ENCODE measurements around the gene PLXDC2. TPM values are rescaled to one million over a fixed set of nuclear protein-coding genes. Genes with fewer than 3 reads are reported as not detected.

Gene PLXDC2
- total RNA-seq, 1 donor from 2014 or later: 51.3 TPM

DNA sequence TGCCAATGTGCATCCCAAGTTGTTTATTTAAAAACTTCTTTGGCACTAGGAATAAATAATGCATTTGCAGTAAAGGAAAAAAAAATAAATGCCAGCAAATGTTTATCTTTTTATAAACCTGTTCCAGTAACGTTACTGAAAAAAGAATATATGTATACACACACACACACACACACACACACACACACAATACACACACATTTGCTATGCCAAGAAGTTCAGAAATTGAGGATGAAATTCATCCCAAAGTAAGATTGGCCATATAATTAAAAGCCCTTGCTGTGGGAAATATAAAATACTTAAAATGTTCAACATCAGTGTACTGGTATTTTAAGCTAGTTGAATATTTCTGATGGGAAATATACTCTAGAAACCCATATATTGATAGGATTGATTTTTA lies 2.6 kb downstream of the PLXDC2 start:
- no peaks in the 10 kb centered on the region for H3K9me3 ChIP-seq
- peaks cover 20% of the 10 kb centered on the region for H3K4me1 ChIP-seq
- H3K4me3 ChIP-seq: peak overlapping the region; percentile 78 to 82
- no peak for DNase-seq (ENCODE audit: extremely low spot score in 2 of 2)
- H3K36me3 ChIP-seq: no peaks in the 10 kb centered on the region
- no peaks in the 10 kb centered on the region for H3K27me3 ChIP-seq
- no peak for TF ChIP-seq POLR2A (IDR thresholded peaks at IDR 0.05)
- TF ChIP-seq, protein P1, sequence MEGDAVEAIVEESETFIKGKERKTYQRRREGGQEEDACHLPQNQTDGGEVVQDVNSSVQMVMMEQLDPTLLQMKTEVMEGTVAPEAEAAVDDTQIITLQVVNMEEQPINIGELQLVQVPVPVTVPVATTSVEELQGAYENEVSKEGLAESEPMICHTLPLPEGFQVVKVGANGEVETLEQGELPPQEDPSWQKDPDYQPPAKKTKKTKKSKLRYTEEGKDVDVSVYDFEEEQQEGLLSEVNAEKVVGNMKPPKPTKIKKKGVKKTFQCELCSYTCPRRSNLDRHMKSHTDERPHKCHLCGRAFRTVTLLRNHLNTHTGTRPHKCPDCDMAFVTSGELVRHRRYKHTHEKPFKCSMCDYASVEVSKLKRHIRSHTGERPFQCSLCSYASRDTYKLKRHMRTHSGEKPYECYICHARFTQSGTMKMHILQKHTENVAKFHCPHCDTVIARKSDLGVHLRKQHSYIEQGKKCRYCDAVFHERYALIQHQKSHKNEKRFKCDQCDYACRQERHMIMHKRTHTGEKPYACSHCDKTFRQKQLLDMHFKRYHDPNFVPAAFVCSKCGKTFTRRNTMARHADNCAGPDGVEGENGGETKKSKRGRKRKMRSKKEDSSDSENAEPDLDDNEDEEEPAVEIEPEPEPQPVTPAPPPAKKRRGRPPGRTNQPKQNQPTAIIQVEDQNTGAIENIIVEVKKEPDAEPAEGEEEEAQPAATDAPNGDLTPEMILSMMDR (IDR thresholded peaks at IDR 0.05): no peak
- no peak for TF ChIP-seq POLR2AphosphoS5 (IDR thresholded peaks at IDR 0.05; ENCODE audit: insufficient read depth in 1 of 2, low read depth in 1 of 2)
- intact Hi-C loops (cut with DNase I): no loop called here
- peak overlapping the region; percentile 93 for H3K27ac ChIP-seq

DNA sequence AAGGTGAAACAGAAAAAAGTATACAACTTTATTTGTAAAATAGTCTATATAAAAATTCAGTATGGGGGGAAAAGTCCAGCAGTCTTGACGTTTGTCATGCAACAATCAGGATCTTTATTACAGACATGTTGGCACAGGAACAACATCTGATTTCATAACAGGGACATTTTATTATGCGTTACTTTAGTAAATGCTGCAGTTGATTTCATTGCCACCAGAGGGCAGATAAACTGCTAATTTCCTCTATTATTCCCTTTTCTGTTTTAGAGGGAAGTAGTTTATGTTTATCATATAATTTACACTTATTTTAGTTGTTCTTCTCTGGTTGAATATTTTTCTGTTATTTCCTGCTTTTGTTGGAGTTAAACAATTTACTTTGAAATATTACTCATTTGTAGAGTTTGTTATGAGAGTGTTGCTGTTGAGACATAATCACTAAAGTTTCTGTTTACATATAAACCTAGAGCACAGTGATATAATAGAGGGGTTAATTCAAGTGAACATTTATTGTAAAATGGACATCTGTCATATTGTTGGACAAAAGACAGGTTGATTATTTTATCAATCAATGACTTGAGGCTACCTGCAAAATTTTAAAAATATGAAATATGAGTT lies 3.3 kb downstream of the PLXDC2 start:
- peaks cover 27% of the 10 kb centered on the region for H3K4me1 ChIP-seq
- H3K4me3 ChIP-seq: peak overlapping the region; percentile 78 to 82
- TF ChIP-seq, protein P1 (IDR thresholded peaks at IDR 0.05): peak in 2 of 3 experiments; percentile 57 to 72
- TF ChIP-seq POLR2A (IDR thresholded peaks at IDR 0.05) (no peak), POLR2AphosphoS5 (IDR thresholded peaks at IDR 0.05; ENCODE audit: insufficient read depth in 1 of 2, low read depth in 1 of 2) (peak in 1 of 2 donors; percentile 90)
- no peaks in the 10 kb centered on the region for H3K36me3 ChIP-seq
- H3K27ac ChIP-seq: no peak overlapping the region
- intact Hi-C loops (cut with DNase I): no loop called here
- DNase-seq (ENCODE audit: extremely low spot score in 2 of 2): no peak
- no peaks in the 10 kb centered on the region for H3K9me3 ChIP-seq
- H3K27me3 ChIP-seq: no peaks in the 10 kb centered on the region

DNA sequence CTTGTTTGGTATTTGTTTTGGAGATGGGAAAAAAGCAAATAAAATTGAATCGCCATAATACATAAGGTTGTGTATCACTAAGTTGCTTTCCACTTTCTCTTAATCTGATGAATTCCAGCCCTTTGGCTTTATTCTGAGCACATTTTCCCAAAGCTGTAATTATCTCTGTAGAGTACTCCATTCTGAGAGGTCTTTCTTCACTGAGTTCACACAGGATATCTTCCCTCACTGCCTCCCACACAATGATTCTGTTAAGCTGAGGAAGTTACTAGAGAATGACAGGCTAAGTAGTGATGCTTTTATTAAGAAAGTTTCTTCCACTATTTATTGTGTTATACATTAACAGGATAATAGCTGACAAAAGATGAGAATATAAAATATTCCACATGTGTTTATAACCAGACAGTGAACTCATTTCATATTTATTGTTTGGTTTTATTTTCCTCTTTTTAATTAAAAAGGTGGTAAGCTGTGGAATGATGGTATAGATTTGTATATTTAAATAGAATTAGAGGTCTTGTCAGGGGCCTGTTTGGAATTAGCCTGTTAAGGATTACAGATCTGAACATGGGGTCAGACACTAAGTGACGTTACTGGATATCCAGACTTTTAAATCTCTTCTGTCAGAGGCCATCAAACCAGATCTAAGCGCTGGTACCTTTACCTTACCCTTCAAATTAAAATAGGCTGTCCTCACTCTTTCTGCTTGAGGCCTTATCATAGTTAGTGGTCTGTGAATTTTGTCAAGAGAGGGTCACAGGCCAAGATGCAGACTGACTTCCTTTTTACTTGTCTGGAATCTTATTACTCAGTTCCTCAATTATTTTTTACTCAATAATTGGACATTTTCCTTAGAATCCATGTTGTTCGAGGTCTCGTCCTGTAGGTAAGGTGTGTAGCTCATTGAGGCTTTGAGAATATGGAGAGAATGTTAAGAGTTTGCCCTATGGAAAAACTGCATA lies 8.4 kb downstream of the PLXDC2 start:
- Histone ChIP-seq H3K27me3 (no peaks in the 10 kb centered on the region), H3K4me1 (peaks cover 68% of the 10 kb centered on the region), H3K9me3 (no peaks in the 10 kb centered on the region), H3K36me3 (no peaks in the 10 kb centered on the region), H3K4me3 (no peak overlapping the region), H3K27ac (peak overlapping the region; percentile 36)
- intact Hi-C loops (cut with DNase I): no loop called here
- no peak for DNase-seq (ENCODE audit: extremely low spot score in 2 of 2)
- TF ChIP-seq, protein P1 (IDR thresholded peaks at IDR 0.05): no peak
- TF ChIP-seq POLR2A (IDR thresholded peaks at IDR 0.05): no peak
- TF ChIP-seq POLR2AphosphoS5 (IDR thresholded peaks at IDR 0.05; ENCODE audit: insufficient read depth in 1 of 2, low read depth in 1 of 2): no peak

DNA sequence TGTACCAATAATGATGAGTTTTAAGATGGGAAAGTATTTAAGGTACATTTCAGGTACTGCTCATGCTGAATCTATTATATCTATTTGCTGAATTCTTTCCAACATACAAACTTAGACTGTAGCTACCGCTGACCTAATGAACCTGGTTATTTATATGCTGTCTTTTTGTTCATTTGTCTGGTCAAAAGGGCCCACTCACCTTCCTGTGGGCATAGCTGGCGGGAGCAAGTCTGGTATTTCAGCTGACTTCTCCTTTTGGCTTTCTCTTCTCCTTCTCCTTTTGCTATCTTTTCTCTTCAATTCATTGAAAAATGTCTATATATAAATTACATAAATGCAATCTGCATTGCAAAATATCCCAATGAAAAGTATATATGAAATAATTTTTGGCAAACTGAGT lies 9.5 kb downstream of the PLXDC2 start:
- H3K27me3 ChIP-seq: no peaks in the 10 kb centered on the region
- peak overlapping the region; percentile 36 for H3K27ac ChIP-seq
- H3K36me3 ChIP-seq: no peaks in the 10 kb centered on the region
- peaks cover 68% of the 10 kb centered on the region for H3K4me1 ChIP-seq
- intact Hi-C loops (cut with DNase I): no loop called here
- TF ChIP-seq, protein P1 (IDR thresholded peaks at IDR 0.05): no peak
- no peak for TF ChIP-seq POLR2A (IDR thresholded peaks at IDR 0.05)
- TF ChIP-seq POLR2AphosphoS5 (IDR thresholded peaks at IDR 0.05; ENCODE audit: insufficient read depth in 1 of 2, low read depth in 1 of 2): no peak
- no peak overlapping the region for H3K4me3 ChIP-seq
- no peak for DNase-seq (ENCODE audit: extremely low spot score in 2 of 2)
- H3K9me3 ChIP-seq: no peaks in the 10 kb centered on the region

Data from vagina (tissue), 2 donors.